ENCODE results near the gene DNAH8.
"Not testable (repeated sequence)": the region's sequence is repeated elsewhere in the genome, so short reads cannot be mapped to it uniquely, and the experiment has no call there.

DNAH8 gene

DNA sequence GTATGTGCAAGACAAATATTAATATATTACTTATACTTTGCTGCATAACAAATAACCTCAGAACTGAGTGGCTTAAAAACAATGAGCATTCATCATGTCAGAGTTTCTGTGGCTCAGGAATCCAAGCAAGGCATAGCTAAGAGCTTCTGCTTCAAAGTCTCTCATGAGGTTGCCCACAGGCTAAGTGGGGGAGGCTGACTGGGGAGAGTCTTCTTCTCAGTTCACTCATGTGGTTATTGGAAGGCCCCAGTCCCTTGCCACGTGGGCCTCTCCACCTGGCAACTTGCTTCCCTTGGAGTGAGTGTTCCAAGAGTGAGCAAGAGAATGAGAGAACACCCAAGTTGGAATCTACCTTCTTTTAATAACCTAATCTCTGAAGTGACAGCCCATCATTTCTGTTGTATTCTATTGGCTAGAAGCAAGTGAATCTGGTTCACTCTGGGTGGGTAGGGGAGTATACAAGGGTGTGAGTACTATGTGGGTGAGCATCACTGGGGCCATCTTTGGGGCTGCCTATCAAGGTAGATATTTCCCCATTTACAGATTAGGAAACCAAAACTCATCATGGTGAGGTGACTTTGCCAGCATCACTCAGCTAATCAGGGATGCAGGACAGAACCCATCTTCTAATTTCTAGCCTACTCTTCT, 36.0 kb downstream of the DNAH8 start:
- no peak for DNase-seq

- no peak for DNase-seq
Observed at GRCh38 chr6:38753707-38754106, 38.6 kb downstream of the DNAH8 start.

- no peak for DNase-seq
Observed at GRCh38 chr6:38755207-38755606, 40.1 kb downstream of the DNAH8 start.

DNA sequence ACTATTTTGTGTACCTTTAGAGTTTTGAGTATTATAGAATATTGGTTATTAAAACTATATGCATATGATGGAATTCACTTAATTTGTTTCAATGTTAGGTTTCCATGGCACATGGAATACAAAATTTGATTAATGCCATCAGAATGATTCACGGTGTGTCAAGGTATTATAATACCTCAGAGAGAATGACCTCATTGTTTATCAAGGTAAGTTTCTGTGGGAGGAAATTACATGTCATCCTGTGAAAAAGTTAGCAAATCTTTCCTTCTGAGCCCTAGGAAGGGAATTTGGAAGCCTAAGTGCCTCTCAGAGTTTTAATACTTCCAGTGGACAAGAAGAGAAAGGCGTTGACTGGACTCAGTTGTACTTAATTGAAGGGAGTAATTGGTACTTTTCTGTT, 40.8 kb downstream of the DNAH8 start:
- DNase-seq: no peak

DNA sequence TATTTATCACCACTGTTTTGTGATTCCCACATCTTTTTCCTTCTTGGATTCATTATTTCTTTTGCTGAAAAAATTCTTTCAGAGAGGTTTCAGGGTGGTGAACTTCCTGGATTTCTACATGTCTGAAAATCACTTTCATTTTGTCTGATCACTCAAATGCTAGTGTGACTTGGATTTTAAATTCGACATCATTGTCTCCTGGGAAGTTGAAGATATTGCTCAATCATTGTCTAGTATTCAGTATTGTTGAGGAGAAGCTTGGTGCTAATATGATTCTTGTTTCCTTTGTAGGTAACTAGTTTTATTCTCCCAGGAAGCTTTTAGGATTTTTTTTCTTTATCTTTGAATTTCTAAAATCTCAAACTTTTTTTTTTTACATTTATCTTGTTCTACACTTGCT, 45.0 kb downstream of the DNAH8 start:
- no peak for DNase-seq

DNA sequence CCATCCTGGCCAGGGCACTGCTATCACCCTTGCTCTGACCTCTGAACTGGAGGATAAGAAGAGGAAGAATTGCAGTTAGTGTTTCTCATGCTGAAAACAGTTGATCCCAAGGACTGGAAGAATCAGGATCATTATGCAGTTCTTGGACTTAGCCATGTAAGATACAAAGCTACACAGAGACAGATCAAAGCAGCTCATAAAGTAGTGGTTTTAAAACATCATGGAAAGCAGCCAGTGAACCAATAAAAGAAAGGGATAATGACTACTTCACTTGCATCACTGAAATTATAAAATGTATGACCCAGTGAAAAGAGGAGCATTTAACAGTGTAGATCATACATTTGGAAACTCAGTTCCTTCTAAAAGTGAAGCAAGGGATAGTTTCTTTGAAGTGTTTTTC, 47.7 kb downstream of the DNAH8 start:
- no peak for DNase-seq

- no peak for DNase-seq
Observed at GRCh38 chr6:38767560-38767959, 52.4 kb downstream of the DNAH8 start.

GRCh38 chr6:38773338-38773737, 58.2 kb downstream of the DNAH8 start:
- DNase-seq: no peak

DNA sequence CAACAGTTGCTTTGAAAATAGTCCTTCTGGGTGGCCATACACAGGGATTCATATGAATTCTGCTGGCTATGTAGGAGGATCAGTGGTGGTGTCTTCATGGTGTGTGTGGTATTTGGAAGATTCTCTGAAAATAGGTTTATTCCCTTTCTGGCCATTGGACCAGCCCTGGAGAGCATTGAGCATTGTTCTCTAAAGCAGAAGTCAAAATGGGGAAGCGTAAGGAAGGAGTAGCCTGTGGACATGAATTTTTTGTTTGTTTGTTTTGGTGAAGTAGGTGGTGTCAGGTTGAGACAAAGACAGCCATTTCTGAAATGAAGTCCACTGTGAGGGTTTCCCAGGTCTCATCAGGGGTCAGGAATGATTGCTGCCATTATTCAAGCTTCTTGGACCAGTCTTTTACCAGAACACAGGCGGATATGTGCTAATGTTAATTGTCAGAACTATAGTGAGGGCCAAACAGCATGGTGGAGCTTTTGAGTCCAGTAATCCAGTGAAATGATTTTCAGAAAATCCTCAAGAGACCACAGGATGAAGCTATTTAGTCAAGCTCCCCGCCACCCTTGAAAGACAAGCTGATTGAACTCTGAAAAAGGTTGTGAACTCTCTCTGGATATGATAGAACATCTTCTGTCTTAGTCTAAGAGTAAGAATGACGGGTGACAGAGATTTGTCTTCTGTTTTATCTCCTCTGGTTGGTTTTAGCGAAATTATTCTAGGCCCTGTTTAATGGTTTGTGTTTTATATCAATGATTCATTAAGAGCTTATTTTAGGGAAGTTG, 60.0 kb downstream of the DNAH8 start:
- no peak for DNase-seq

DNA sequence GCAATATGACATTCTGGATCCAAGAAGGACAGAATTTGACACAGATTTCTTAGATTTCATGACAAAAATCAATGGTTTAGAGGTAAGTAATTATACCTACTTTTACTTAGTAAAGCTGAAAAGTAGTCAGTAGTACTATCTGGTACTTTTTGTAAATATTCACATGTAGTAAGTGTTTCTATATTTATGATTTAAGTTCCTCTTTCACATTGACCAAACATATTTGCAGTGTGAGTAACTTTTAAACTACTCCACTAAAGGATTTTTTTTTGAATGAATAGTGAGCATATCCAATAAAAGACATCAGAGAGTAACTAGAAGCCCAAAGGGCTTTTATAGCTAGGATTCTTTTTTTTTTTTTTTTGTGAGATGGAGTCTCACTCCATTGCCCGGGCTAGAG, 60.8 kb downstream of the DNAH8 start:
- DNase-seq: no peak

DNA sequence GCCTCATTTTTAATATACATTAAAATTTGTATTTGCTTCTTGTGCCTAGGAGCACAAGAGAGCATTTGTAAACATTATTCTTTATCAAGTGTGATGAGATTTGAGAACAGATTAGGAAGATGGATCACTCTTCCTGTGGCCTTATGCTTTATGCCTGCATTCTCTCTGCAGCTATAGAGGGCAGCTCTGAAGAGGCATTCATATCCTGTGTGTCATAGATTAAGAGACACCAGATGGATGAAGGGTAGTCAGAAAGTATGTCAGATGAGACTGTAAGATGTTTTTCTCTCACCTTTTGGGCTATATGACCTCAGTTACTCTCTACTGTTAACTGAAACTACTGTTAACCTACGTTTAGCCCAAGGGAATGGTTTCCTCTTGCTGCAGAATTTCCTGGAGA, 61.4 kb downstream of the DNAH8 start:
- DNase-seq: no peak

GRCh38 chr6:38779310-38780062, 64.4 kb downstream of the DNAH8 start:
- DNase-seq: no peak

DNA sequence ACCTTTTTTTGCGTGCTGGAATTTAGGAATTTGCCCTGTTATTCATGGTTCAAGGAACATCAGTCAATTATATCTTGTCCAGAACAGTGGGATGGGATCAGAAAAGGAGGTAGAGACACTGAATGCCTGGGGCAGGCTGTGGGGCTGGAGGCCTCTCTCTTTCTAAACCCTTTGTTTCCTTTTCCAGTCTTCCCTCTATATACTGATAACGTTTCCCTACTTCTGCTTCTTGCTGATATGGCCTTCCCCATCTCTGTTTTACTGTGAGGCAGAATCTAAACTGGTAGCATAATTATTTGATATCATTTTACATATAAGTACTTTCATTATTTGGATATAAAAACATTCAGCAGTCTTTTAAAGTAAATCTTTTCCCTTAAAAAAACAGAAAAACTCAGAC, 67.5 kb downstream of the DNAH8 start:
- DNase-seq: no peak

- DNase-seq: no peak
Observed at GRCh38 chr6:38783443-38784228, 68.5 kb downstream of the DNAH8 start.

GRCh38 chr6:38784506-38785235, 69.6 kb downstream of the DNAH8 start:
- DNase-seq: no peak

- DNase-seq: no peak
Observed at GRCh38 chr6:38786486-38786885, 71.4 kb downstream of the DNAH8 start.

- DNase-seq: no peak
Observed at GRCh38 chr6:38789256-38789655, 74.1 kb downstream of the DNAH8 start.

DNA sequence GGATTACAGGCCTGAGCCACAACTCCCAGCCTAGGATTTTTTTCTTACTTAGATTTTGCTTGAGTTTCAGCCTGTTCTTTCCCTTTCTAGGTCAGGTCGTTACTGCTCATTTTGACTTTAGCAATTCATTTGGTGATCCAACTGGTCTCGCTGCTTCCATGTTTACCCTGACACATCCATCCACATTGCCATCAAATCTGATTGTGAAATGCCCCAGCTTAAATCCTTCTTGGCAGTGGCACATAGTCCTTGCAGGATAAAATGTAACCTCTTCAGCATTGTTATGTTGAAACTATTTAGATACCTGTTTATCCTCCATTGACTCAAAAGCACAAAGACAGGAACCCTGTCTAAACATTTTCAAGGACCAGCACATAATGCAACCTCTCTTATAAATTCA, 77.2 kb downstream of the DNAH8 start:
- DNase-seq: no peak

DNA sequence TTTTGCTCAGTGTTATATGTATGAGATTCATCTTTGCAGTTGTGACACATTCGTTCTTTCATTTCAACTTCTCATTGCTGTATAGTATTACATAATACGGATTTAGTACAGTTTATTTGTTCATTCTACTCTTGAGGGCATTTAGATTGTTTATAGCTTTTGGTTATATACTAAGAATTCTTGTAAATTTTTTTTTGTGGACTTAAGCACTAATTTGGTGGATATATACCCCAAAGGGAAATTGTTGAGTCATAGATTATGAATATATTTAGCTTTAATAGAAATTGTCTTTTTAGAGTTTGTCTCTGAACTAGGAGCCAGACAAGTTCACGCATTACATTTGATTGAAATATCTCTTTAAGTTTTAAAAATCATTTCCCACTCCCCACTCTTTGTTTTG, 79.6 kb downstream of the DNAH8 start:
- DNase-seq: no peak

DNA sequence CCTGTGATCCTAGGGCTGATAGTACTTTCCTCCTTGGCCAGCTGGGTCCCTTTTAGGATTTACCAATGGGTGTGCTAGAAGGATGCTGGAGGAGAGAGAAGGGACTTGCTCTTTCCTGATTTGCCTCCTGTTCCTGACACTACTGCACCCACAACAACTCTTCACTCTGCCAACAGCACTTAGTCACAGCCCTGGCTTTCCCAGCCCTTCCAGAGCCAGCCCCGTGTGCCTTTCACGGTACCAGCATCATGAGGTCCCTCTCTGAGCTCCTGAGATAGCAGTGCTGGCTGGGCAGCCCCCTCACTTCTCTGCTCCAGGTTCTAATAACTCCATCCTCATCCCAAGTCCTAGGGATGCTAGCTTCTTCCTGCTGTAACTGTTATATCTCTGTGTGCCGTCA, 80.9 kb downstream of the DNAH8 start:
- no peak for DNase-seq

DNA sequence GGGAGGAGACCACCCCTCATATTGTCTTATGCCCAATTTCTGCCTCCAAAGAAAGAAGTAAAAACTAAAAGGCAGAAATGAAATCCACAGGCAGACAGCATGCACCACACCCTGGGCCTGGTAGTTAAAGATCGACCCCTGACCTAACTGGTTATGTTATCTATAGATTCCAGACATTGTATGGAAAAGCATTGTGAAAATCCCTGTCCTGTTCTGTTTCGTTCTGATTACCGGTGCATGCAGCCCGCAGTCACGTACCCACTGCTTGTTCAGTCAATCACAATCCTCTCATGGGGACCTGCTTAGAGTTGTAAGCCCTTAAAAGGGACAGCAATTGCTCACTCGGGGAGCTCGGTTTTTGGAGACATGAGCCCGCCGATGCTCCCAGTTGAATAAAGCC, 81.3 kb downstream of the DNAH8 start:
- DNase-seq: not testable (repeated sequence)

GRCh38 chr6:38796850-38797249, 81.7 kb downstream of the DNAH8 start:
- no peak for DNase-seq

GRCh38 chr6:38797391-38797790, 82.3 kb downstream of the DNAH8 start:
- no peak for DNase-seq

All from NCI-H1694 treated with DMSO at 0.1 percent for 48 hours (cell line).